WTC11 (cell line): ENCODE results near the gene DNM1. TPM values are rescaled to one million over a fixed set of nuclear protein-coding genes. Genes with fewer than 3 reads are reported as not detected.

Experiments used
- ATAC-seq: fragments of 200-7000 bp; cut with Tn5 transposase; 2 replicates; pipeline ENCODE4 v1.10.0; 2021; ENCODE audit warnings: mild to moderate bottlenecking, moderate library complexity
- CTCF ChIA-PET: fragments of 300-600 bp; sonication (Branson Sonifier 250); formaldehyde crosslinking; loops from one replicate; lab custom pipeline; 2021; ENCODE audit warnings: antibody characterized with exemption; lab: Charles Lee
- POLR2A ChIA-PET: fragments of 350-600 bp; sonication (Branson Sonifier 250); formaldehyde crosslinking; loops from one replicate; lab custom pipeline; 2021; ENCODE audit warnings: antibody characterized with exemption; lab: Charles Lee
- DNase-seq: peaks from one replicate; pipeline ENCODE4 v3.0.0; 2021; ENCODE audit warnings: low spot score
- H3K27ac Mint-ChIP-seq: 2 replicates; pipeline ENCODE4 v1.8.0; 2021; ENCODE audit warnings: mixed read lengths
- H3K27me3 Mint-ChIP-seq: 2 replicates; pipeline ENCODE4 v1.8.0; 2021; ENCODE audit warnings: low read depth, mild to moderate bottlenecking, moderate library complexity, mixed read lengths
- H3K36me3 Mint-ChIP-seq: 2 replicates; pipeline ENCODE4 v1.8.0; 2021; ENCODE audit warnings: mixed read lengths
- H3K4me1 Mint-ChIP-seq: 2 replicates; pipeline ENCODE4 v1.8.0; 2022; ENCODE audit warnings: mixed read lengths
- H3K4me3 Mint-ChIP-seq: 2 replicates; pipeline ENCODE4 v1.8.0; 2021; ENCODE audit warnings: mild to moderate bottlenecking, moderate library complexity, mixed read lengths
- H3K9me3 Mint-ChIP-seq: 2 replicates; pipeline ENCODE4 v1.8.0; 2021; ENCODE audit warnings: mixed read lengths
- ATF1 ChIP-seq: sonication (generic); formaldehyde crosslinking; IDR thresholded peaks from 2 replicates; pipeline ENCODE4 v1.8.1; 2023; ENCODE audit warnings: mild to moderate bottlenecking, moderate library complexity, missing genetic modification reagents
- CREM ChIP-seq: sonication (generic); formaldehyde crosslinking; IDR thresholded peaks from 2 replicates; pipeline ENCODE4 v1.8.1; 2022; ENCODE audit warnings: mild to moderate bottlenecking, missing genetic modification reagents, moderate library complexity
- ELF4 ChIP-seq: sonication (generic); formaldehyde crosslinking; IDR thresholded peaks from 2 replicates; pipeline ENCODE4 v1.8.1; 2022; ENCODE audit warnings: low read depth, mild to moderate bottlenecking, moderate library complexity, missing genetic modification reagents
- GRHL2 ChIP-seq: fragments of 250-450 bp; sonication (Bioruptor Pico); IDR thresholded peaks from 2 replicates; pipeline ENCODE4 v1.8.0; 2022; ENCODE audit warnings: mild to moderate bottlenecking, moderate library complexity; ENCODE audit not compliant: insufficient replicate concordance, severe bottlenecking
- GTF2I ChIP-seq: fragments of 250-450 bp; sonication (Bioruptor Pico); conservative IDR thresholded peaks from 2 replicates; pipeline ENCODE4 v1.4.0; 2021; ENCODE audit warnings: mild to moderate bottlenecking
- HMGA2 ChIP-seq: fragments of 250-450 bp; sonication (Bioruptor Pico); IDR thresholded peaks from 2 replicates; pipeline ENCODE4 v1.4.0; 2021; ENCODE audit warnings: mild to moderate bottlenecking, moderate library complexity
- NFYB ChIP-seq: sonication (generic); formaldehyde crosslinking; conservative IDR thresholded peaks from 2 replicates; pipeline ENCODE4 v1.8.0; 2022; ENCODE audit warnings: low read depth, missing genetic modification reagents
- RORB ChIP-seq: fragments of 250-450 bp; sonication (Bioruptor Pico); IDR thresholded peaks from 2 replicates; pipeline ENCODE4 v1.9.0; 2021; ENCODE audit warnings: mild to moderate bottlenecking
- SMAD4 ChIP-seq: sonication (generic); formaldehyde crosslinking; IDR thresholded peaks from 2 replicates; pipeline ENCODE4 v1.8.0; 2022; ENCODE audit warnings: mild to moderate bottlenecking, missing genetic modification reagents
- SP1 ChIP-seq: sonication (generic); formaldehyde crosslinking; conservative IDR thresholded peaks from 2 replicates; pipeline ENCODE4 v1.8.1; 2022; ENCODE audit warnings: missing genetic modification reagents
- ZNF671 ChIP-seq: fragments of 250-450 bp; sonication (Bioruptor Pico); IDR thresholded peaks from 2 replicates; pipeline ENCODE4 v1.8.0; 2021; ENCODE audit warnings: mild to moderate bottlenecking
- total RNA-seq: library from RNA; stranded (reverse); gene quantifications from 3 replicates; pipeline ENCODE4 v1.2.3, GENCODE V29; 2021
- TF ChIP-seq, protein P1 (sequence below): sonication (generic); formaldehyde crosslinking; IDR thresholded peaks from 2 replicates; pipeline ENCODE4 v1.8.1; 2022; ENCODE audit warnings: missing genetic modification reagents, borderline replicate concordance
- TF ChIP-seq, protein P2 (sequence below): sonication (generic); formaldehyde crosslinking; IDR thresholded peaks from 2 replicates; pipeline ENCODE4 v1.8.0; 2023; ENCODE audit warnings: missing genetic modification reagents, mild to moderate bottlenecking, borderline replicate concordance
- TF ChIP-seq, protein P3 (sequence below): sonication (generic); formaldehyde crosslinking; IDR thresholded peaks from 2 replicates; pipeline ENCODE4 v1.8.1; 2023; ENCODE audit warnings: mild to moderate bottlenecking, missing genetic modification reagents, borderline replicate concordance
- TF ChIP-seq, protein P4 (sequence below): fragments of 200-600 bp; IDR thresholded peaks from 2 replicates; pipeline ENCODE4 v1.8.0; 2022; ENCODE audit warnings: antibody characterized with exemption
- TF ChIP-seq, protein P5 (sequence below): sonication (generic); formaldehyde crosslinking; IDR thresholded peaks from 2 replicates; pipeline ENCODE4 v1.8.1; 2022; ENCODE audit warnings: low read depth, missing genetic modification reagents, borderline replicate concordance
- TF ChIP-seq, protein P6 (sequence below): sonication (generic); formaldehyde crosslinking; IDR thresholded peaks from 2 replicates; pipeline ENCODE4 v1.8.1; 2023; ENCODE audit warnings: mild to moderate bottlenecking, missing genetic modification reagents
- TF ChIP-seq, protein P7 (sequence below): fragments of 250-450 bp; sonication (Bioruptor Pico); IDR thresholded peaks from 2 replicates; pipeline ENCODE4 v1.9.0; 2021; ENCODE audit warnings: moderate library complexity, mild to moderate bottlenecking, inconsistent platforms, borderline replicate concordance
- TF ChIP-seq, protein P8 (sequence below): sonication (generic); formaldehyde crosslinking; IDR thresholded peaks from 2 replicates; pipeline ENCODE4 v1.8.1; 2022; ENCODE audit warnings: low read depth, mild to moderate bottlenecking, moderate library complexity, missing genetic modification reagents, borderline replicate concordance

Gene DNM1
- total RNA-seq, 1 experiment from 2014 or later = 79.0 TPM

DNA sequence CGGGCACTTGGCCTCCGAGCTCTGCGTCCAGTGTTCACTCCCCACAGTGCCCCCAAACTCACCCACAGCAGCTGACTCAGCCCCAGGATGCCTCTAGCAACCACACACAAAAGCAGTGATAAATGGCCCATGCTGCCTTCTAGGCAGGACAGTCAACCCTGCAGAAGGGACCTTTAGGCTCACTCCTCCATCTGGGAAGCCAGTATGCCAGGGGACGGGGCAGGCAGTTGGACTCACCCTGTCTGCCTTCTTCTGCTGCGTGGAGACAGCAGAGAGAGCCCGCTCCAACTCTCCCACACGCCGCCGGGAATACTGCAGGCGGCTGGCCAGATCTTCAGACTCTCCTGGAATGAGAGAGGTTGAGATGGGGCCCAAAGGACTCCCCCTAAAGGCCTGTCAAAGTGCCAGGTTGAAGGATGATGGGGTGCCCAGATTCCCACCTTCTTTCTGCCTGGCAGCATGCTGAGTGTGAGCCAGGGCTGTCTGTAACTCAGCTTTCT, 62.2 kb downstream of the DNM1 start:
- POLR2A ChIA-PET = no interaction called here
- H3K4me3 Mint-ChIP-seq = no peak overlapping the region

More for the DNA sequence above, 62.2 kb downstream of the DNM1 start:
- TF ChIP-seq, protein P1, sequence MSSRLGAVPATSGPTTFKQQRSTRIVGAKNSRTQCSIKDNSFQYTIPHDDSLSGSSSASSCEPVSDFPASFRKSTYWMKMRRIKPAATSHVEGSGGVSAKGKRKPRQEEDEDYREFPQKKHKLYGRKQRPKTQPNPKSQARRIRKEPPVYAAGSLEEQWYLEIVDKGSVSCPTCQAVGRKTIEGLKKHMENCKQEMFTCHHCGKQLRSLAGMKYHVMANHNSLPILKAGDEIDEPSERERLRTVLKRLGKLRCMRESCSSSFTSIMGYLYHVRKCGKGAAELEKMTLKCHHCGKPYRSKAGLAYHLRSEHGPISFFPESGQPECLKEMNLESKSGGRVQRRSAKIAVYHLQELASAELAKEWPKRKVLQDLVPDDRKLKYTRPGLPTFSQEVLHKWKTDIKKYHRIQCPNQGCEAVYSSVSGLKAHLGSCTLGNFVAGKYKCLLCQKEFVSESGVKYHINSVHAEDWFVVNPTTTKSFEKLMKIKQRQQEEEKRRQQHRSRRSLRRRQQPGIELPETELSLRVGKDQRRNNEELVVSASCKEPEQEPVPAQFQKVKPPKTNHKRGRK (CRISPR knock-in tag) = no peak
- no peak for TF ChIP-seq NFYB (CRISPR knock-in tag)
- no peak for TF ChIP-seq CREM (CRISPR knock-in tag)
- TF ChIP-seq, protein P2, sequence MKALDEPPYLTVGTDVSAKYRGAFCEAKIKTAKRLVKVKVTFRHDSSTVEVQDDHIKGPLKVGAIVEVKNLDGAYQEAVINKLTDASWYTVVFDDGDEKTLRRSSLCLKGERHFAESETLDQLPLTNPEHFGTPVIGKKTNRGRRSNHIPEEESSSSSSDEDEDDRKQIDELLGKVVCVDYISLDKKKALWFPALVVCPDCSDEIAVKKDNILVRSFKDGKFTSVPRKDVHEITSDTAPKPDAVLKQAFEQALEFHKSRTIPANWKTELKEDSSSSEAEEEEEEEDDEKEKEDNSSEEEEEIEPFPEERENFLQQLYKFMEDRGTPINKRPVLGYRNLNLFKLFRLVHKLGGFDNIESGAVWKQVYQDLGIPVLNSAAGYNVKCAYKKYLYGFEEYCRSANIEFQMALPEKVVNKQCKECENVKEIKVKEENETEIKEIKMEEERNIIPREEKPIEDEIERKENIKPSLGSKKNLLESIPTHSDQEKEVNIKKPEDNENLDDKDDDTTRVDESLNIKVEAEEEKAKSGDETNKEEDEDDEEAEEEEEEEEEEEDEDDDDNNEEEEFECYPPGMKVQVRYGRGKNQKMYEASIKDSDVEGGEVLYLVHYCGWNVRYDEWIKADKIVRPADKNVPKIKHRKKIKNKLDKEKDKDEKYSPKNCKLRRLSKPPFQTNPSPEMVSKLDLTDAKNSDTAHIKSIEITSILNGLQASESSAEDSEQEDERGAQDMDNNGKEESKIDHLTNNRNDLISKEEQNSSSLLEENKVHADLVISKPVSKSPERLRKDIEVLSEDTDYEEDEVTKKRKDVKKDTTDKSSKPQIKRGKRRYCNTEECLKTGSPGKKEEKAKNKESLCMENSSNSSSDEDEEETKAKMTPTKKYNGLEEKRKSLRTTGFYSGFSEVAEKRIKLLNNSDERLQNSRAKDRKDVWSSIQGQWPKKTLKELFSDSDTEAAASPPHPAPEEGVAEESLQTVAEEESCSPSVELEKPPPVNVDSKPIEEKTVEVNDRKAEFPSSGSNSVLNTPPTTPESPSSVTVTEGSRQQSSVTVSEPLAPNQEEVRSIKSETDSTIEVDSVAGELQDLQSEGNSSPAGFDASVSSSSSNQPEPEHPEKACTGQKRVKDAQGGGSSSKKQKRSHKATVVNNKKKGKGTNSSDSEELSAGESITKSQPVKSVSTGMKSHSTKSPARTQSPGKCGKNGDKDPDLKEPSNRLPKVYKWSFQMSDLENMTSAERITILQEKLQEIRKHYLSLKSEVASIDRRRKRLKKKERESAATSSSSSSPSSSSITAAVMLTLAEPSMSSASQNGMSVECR = no peak
- TF ChIP-seq, protein P3, sequence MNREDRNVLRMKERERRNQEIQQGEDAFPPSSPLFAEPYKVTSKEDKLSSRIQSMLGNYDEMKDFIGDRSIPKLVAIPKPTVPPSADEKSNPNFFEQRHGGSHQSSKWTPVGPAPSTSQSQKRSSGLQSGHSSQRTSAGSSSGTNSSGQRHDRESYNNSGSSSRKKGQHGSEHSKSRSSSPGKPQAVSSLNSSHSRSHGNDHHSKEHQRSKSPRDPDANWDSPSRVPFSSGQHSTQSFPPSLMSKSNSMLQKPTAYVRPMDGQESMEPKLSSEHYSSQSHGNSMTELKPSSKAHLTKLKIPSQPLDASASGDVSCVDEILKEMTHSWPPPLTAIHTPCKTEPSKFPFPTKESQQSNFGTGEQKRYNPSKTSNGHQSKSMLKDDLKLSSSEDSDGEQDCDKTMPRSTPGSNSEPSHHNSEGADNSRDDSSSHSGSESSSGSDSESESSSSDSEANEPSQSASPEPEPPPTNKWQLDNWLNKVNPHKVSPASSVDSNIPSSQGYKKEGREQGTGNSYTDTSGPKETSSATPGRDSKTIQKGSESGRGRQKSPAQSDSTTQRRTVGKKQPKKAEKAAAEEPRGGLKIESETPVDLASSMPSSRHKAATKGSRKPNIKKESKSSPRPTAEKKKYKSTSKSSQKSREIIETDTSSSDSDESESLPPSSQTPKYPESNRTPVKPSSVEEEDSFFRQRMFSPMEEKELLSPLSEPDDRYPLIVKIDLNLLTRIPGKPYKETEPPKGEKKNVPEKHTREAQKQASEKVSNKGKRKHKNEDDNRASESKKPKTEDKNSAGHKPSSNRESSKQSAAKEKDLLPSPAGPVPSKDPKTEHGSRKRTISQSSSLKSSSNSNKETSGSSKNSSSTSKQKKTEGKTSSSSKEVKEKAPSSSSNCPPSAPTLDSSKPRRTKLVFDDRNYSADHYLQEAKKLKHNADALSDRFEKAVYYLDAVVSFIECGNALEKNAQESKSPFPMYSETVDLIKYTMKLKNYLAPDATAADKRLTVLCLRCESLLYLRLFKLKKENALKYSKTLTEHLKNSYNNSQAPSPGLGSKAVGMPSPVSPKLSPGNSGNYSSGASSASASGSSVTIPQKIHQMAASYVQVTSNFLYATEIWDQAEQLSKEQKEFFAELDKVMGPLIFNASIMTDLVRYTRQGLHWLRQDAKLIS (CRISPR knock-in tag) = no peak
- TF ChIP-seq, protein P4, sequence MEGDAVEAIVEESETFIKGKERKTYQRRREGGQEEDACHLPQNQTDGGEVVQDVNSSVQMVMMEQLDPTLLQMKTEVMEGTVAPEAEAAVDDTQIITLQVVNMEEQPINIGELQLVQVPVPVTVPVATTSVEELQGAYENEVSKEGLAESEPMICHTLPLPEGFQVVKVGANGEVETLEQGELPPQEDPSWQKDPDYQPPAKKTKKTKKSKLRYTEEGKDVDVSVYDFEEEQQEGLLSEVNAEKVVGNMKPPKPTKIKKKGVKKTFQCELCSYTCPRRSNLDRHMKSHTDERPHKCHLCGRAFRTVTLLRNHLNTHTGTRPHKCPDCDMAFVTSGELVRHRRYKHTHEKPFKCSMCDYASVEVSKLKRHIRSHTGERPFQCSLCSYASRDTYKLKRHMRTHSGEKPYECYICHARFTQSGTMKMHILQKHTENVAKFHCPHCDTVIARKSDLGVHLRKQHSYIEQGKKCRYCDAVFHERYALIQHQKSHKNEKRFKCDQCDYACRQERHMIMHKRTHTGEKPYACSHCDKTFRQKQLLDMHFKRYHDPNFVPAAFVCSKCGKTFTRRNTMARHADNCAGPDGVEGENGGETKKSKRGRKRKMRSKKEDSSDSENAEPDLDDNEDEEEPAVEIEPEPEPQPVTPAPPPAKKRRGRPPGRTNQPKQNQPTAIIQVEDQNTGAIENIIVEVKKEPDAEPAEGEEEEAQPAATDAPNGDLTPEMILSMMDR = no peak
- TF ChIP-seq RORB = no peak
- no peak for TF ChIP-seq HMGA2 (CRISPR knock-in tag)
- TF ChIP-seq, protein P5, sequence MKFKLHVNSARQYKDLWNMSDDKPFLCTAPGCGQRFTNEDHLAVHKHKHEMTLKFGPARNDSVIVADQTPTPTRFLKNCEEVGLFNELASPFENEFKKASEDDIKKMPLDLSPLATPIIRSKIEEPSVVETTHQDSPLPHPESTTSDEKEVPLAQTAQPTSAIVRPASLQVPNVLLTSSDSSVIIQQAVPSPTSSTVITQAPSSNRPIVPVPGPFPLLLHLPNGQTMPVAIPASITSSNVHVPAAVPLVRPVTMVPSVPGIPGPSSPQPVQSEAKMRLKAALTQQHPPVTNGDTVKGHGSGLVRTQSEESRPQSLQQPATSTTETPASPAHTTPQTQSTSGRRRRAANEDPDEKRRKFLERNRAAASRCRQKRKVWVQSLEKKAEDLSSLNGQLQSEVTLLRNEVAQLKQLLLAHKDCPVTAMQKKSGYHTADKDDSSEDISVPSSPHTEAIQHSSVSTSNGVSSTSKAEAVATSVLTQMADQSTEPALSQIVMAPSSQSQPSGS = no peak
- no peak for TF ChIP-seq GRHL2 (CRISPR knock-in tag)
- TF ChIP-seq ATF1 = no peak
- TF ChIP-seq, protein P6, sequence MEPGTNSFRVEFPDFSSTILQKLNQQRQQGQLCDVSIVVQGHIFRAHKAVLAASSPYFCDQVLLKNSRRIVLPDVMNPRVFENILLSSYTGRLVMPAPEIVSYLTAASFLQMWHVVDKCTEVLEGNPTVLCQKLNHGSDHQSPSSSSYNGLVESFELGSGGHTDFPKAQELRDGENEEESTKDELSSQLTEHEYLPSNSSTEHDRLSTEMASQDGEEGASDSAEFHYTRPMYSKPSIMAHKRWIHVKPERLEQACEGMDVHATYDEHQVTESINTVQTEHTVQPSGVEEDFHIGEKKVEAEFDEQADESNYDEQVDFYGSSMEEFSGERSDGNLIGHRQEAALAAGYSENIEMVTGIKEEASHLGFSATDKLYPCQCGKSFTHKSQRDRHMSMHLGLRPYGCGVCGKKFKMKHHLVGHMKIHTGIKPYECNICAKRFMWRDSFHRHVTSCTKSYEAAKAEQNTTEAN (CRISPR knock-in tag) = no peak
- no peak for TF ChIP-seq ELF4 (CRISPR knock-in tag)
- TF ChIP-seq, protein P7, sequence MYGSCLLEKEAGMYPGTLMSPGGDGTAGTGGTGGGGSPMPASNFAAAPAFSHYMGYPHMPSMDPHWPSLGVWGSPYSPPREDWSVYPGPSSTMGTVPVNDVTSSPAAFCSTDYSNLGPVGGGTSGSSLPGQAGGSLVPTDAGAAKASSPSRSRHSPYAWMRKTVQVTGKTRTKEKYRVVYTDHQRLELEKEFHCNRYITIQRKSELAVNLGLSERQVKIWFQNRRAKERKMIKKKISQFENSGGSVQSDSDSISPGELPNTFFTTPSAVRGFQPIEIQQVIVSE (CRISPR knock-in tag) = no peak
- no peak for TF ChIP-seq GTF2I
- no peak for TF ChIP-seq SP1
- no peak for TF ChIP-seq ZNF671
- TF ChIP-seq SMAD4 (CRISPR knock-in tag) = no peak
- TF ChIP-seq, protein P8, sequence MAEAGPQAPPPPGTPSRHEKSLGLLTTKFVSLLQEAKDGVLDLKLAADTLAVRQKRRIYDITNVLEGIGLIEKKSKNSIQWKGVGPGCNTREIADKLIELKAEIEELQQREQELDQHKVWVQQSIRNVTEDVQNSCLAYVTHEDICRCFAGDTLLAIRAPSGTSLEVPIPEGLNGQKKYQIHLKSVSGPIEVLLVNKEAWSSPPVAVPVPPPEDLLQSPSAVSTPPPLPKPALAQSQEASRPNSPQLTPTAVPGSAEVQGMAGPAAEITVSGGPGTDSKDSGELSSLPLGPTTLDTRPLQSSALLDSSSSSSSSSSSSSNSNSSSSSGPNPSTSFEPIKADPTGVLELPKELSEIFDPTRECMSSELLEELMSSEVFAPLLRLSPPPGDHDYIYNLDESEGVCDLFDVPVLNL (CRISPR knock-in tag) = no peak
- Mint-ChIP-seq H3K27ac (no peak overlapping the region), H3K9me3 (no peaks in the 10 kb centered on the region), H3K4me1 (no peaks in the 10 kb centered on the region), H3K36me3 (peaks cover 39% of the 10 kb centered on the region), H3K27me3 (no peaks in the 10 kb centered on the region)
- CTCF ChIA-PET = interaction anchor here (2.5 kb wide), 1 partner anchor 11 kb away, joined by 14 read pairs; no protein-coding TSS in a partner anchor
- ATAC-seq (no peak), DNase-seq (no peak)
